ENCODE measurements around the gene KCNG2.

KCNG2 gene

DNA sequence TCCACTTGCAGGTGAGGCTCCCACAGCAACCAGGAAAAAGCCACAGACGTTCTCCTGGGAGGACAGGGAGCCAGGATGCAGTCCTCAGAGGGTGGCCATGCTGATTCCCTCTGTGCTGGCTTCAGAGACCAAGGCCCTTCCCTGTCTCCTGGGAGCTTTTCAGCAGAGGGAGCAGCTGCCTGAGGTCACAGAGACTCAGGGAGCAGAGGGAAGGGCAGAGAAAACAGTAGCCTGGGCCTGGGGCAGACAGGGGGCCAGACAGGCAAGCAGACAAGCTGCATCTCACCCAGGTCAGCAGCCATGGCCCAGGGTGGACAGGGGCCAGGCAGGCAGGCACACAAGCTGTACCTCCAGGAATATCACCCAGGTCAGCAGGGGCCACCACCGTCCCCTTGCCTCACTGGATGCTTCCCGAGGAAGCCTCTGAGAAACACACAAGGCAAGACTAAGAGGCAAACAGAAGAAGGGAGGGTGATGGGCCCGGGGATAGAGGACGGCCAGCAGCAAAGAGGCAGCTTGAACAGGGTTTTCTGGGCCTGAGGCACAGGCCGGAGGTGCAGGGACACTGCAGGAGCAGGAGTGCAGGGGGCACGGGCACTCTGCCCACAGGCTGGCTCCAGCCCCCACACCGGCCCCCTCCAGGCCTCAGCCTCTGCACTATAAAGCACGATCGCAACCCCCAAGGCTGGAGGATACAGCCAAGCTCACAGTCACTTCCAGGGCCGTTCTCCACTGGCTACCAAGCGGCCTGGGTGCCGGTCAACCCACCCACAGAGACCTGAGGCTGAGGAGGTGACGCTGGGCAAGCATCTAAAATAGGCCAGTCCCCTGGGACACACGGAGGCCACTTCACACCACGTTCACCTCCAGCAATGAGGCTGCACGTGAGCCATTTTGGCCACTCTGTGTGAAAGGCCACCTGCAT lies 147.6 kb downstream of the KCNG2 start:
- peaks cover 15% of the 10 kb centered on the region; the same call in 1 of the 2 replicates for H3K36me3 ChIP-seq (ENCODE audit: insufficient read depth)
- H3K27ac ChIP-seq = no peak overlapping the region
- no peaks in the 10 kb centered on the region for H4K20me1 ChIP-seq (ENCODE audit: insufficient read depth)
- no peak overlapping the region for H2AFZ ChIP-seq (ENCODE audit: low read depth)
- H3K4me3 ChIP-seq (IDR thresholded peaks at IDR 0.05; ENCODE audit: insufficient read depth, low read depth, low read length) = no peak overlapping the region
- TF ChIP-seq, protein P1, sequence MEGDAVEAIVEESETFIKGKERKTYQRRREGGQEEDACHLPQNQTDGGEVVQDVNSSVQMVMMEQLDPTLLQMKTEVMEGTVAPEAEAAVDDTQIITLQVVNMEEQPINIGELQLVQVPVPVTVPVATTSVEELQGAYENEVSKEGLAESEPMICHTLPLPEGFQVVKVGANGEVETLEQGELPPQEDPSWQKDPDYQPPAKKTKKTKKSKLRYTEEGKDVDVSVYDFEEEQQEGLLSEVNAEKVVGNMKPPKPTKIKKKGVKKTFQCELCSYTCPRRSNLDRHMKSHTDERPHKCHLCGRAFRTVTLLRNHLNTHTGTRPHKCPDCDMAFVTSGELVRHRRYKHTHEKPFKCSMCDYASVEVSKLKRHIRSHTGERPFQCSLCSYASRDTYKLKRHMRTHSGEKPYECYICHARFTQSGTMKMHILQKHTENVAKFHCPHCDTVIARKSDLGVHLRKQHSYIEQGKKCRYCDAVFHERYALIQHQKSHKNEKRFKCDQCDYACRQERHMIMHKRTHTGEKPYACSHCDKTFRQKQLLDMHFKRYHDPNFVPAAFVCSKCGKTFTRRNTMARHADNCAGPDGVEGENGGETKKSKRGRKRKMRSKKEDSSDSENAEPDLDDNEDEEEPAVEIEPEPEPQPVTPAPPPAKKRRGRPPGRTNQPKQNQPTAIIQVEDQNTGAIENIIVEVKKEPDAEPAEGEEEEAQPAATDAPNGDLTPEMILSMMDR (conservative IDR thresholded peaks at IDR 0.05; ENCODE audit: low read depth, low read length) = no peak
- H3K9ac ChIP-seq = no peak overlapping the region
- no peaks in the 10 kb centered on the region for H3K27me3 ChIP-seq (ENCODE audit: insufficient read depth, low read depth)
- peaks cover 4% of the 10 kb centered on the region for H3K4me1 ChIP-seq (ENCODE audit: low read depth, poor library complexity, severe bottlenecking)
- H3K79me2 ChIP-seq (ENCODE audit: insufficient read depth, low read depth) = peaks cover 7% of the 10 kb centered on the region; the same call in 1 of the 2 replicates
- no peak overlapping the region for H3K4me2 ChIP-seq

DNA sequence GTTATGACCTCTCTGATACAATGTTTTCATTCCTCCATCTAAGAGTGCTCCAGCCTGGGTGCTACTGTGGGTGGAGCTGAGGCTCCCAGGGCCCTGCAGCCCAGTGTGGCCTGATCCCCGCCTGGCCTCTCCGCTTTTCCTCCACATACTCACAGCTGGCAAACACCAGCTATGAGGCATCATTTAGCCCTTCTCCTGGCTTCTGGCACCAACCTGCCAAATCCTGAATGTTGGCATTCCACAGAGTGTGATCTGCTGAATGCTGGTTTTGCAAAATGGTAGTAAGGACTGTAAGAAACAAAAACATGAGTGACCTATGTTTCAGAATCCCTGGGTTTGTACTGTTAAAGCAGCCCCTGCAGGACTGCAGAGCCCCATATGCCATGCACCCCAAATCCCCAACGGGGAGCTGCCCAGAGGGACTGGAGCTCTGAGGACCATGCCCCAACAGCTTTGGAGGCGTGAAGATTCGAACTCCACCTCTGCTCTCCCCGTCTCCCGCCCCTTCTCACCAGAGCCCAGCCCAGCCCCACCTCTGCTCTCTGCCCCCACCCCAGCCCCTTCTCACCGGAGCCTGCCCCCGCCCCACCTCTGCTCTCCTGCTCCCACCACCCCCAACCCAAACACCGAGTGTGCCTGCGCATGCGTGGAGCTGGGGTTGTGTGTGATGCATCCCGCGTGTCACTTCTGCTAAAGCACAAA lies 149.5 kb downstream of the KCNG2 start:
- TF ChIP-seq, protein P1 (conservative IDR thresholded peaks at IDR 0.05; ENCODE audit: low read depth, low read length) = no peak
- H3K9ac ChIP-seq = no peak overlapping the region
- H3K4me3 ChIP-seq (IDR thresholded peaks at IDR 0.05; ENCODE audit: insufficient read depth, low read depth, low read length) = no peak overlapping the region
- no peak overlapping the region for H3K27ac ChIP-seq
- H3K79me2 ChIP-seq (ENCODE audit: insufficient read depth, low read depth) = peaks cover 10% of the 10 kb centered on the region; the same call in 1 of the 2 replicates
- no peaks in the 10 kb centered on the region for H3K27me3 ChIP-seq (ENCODE audit: insufficient read depth, low read depth)
- no peak overlapping the region for H3K4me2 ChIP-seq
- H3K36me3 ChIP-seq (ENCODE audit: insufficient read depth) = peaks cover 6% of the 10 kb centered on the region; the same call in 1 of the 2 replicates
- H2AFZ ChIP-seq (ENCODE audit: low read depth) = no peak overlapping the region
- H4K20me1 ChIP-seq (ENCODE audit: insufficient read depth) = no peaks in the 10 kb centered on the region
- peaks cover 7% of the 10 kb centered on the region for H3K4me1 ChIP-seq (ENCODE audit: low read depth, poor library complexity, severe bottlenecking)

DNA sequence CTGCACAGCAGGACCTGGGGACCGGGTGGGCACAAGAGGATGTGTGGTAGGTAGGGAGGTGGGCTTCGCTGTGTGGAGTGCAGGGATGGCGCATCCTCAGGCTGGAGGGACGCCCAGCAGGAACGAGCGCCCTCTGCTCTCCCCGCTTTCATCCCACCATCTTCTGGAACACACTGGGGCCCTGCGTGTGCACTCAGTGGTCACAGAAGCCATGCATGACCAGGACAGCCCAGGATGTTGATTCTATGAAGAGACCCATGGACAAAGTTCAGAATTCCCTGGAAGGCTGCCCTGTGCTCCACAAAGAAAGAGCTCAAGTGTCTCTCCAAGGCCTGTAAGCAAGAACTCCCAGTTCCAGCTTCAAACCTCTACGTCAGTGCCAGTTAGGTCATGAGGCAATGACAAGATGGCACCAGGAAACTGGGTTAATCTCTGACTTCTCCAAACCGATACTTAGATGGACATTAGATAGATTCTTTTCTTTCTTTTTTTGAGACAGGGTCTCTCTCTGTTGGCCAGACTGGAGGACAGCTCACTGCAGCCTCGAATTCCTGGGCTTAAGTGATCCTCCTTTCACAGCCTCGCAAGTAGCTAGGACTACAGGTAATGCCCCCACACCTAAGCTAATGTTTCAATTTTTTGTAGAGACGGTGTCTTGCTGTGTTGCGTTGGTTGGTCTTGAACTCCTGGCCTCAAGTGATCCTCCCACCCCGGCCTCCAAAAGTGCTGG lies 150.3 kb downstream of the KCNG2 start:
- Histone ChIP-seq H3K4me3 (IDR thresholded peaks at IDR 0.05; ENCODE audit: insufficient read depth, low read depth, low read length) (no peak overlapping the region), H3K79me2 (ENCODE audit: insufficient read depth, low read depth) (peaks cover 10% of the 10 kb centered on the region; the same call in 1 of the 2 replicates), H3K27me3 (ENCODE audit: insufficient read depth, low read depth) (no peaks in the 10 kb centered on the region), H2AFZ (ENCODE audit: low read depth) (no peak overlapping the region), H3K4me1 (ENCODE audit: low read depth, poor library complexity, severe bottlenecking) (peaks cover 7% of the 10 kb centered on the region), H3K27ac (no peak overlapping the region), H3K36me3 (ENCODE audit: insufficient read depth) (peaks cover under 1% of the 10 kb centered on the region; the same call in 1 of the 2 replicates), H4K20me1 (ENCODE audit: insufficient read depth) (no peaks in the 10 kb centered on the region), H3K4me2 (no peak overlapping the region), H3K9ac (no peak overlapping the region)
- TF ChIP-seq, protein P1 (conservative IDR thresholded peaks at IDR 0.05; ENCODE audit: low read depth, low read length) = no peak

DNA sequence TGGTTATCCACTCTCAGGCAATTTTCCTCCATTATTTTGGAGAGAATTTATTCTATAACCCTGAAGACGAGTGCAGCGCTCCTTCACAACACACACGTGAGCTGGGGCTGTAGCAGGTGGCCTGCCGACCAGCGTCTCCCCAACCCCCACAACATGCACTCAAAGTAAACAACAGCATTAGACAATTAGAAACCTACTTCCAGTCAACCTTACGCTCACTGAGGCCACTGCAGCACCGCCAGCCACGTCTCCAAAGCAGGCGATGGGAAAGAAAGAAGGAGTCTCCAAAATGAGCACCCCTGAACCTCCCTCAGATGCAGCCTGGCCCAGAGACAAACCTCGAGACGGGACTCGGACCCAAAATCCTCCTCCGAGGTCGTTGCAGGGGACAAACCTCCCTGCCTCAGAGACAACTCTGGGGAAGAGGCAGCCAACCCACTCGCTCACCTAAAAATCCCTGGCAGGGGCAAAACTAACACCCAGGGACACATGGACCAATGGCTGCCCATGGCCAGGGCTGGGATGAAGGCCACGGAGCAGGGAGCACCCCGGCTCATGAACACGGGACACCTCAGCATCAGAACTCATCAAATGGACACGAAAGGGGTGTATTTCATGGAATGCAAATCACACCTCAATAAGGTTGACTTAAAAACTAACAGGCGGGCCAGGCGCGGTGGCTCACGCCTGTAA lies 151.1 kb downstream of the KCNG2 start:
- Histone ChIP-seq H3K4me1 (ENCODE audit: low read depth, poor library complexity, severe bottlenecking) (peaks cover 7% of the 10 kb centered on the region), H3K36me3 (ENCODE audit: insufficient read depth) (no peaks in the 10 kb centered on the region), H3K4me2 (no peak overlapping the region), H3K27me3 (ENCODE audit: insufficient read depth, low read depth) (no peaks in the 10 kb centered on the region), H3K79me2 (ENCODE audit: insufficient read depth, low read depth) (peaks cover 10% of the 10 kb centered on the region; the same call in 1 of the 2 replicates), H4K20me1 (ENCODE audit: insufficient read depth) (no peaks in the 10 kb centered on the region), H3K9ac (no peak overlapping the region), H2AFZ (ENCODE audit: low read depth) (no peak overlapping the region), H3K4me3 (IDR thresholded peaks at IDR 0.05; ENCODE audit: insufficient read depth, low read depth, low read length) (no peak overlapping the region), H3K27ac (no peak overlapping the region)
- TF ChIP-seq, protein P1 (conservative IDR thresholded peaks at IDR 0.05; ENCODE audit: low read depth, low read length) = no peak

All from KMS-11 (cell line).